Measurements from ENCODE around the gene RFK.
"Not testable (repeated sequence)": the region's sequence is repeated elsewhere in the genome, so short reads cannot be mapped to it uniquely, and the experiment has no call there.

RFK gene

DNA sequence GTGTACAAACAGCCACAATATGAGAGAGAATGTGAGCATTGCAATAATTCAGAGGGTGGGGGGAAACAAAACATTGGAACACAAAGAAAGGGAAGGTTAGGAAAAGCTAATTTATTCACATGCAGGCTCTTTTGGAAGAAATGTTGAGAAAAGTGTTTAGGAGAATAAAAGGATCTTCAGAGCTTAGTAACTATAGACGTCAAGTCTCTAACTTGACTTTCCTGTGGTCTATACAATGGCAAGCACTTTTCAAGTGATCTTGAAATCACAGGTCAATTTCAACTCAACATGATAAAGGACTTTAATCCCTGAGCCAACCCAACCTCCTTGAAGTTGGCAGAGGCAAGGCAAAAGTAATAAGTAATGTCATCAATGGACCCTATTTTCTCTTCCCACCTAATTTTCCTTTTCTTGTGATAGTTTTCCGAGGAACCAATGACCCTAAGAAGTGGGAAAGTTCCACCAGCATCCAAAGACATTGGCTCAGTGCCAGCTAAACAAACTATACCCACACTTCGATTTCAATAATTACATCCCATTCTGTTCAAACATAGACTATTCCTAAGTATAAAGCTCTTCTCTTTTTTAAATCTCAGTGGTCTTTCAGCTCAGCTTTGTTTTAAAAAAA lies 23.7 kb downstream of the RFK start:
- H3K27ac ChIP-seq: no peak overlapping the region
- no peak for TF ChIP-seq CTCF (conservative IDR thresholded peaks at IDR 0.05)
- no peak for TF ChIP-seq ZFX (IDR thresholded peaks at IDR 0.05)

DNA sequence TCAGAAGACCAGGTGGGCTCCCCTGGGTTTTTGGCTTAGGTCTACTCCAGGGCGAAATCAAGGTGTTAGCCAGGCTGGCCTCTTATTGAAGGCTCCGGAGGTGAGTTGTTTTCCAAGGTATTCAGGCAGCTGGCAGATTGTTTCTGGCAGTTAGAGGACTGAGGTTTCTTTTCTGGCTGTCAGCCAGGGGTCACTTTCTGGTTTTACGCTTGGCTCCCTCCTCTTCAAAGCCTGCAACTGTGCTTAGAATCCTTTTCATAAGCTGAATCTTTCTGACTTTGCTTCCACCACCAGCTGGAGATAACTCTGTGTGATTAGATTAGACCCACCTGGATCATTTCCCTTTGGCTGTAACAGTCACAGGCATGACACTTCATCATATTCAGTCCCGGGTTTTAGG lies 24.6 kb downstream of the RFK start:
- no peak overlapping the region for H3K27ac ChIP-seq
- TF ChIP-seq ZFX (IDR thresholded peaks at IDR 0.05) (no peak), CTCF (conservative IDR thresholded peaks at IDR 0.05) (no peak)

DNA sequence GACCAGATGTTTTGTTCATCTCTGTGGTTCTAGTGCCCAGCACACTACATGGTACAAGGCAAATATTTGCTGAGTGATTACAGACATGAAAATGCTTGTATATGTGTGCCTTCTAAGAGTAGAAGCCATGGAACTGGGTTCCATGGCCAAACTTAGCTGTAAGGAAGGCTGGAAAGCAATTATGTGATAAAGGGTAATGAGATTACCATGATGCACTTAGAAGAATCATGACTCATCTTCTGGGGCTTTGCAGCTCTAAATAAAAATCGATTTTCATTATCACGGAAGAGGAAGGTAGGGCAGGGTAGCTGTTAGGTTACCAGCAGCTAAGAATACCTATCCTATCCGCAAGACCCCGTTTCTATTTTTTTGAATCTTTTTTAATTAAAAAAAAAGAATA lies 28.0 kb downstream of the RFK start:
- TF ChIP-seq CTCF (conservative IDR thresholded peaks at IDR 0.05) (no peak), ZFX (IDR thresholded peaks at IDR 0.05) (no peak)
- no peak overlapping the region for H3K27ac ChIP-seq

- TF ChIP-seq ZFX (IDR thresholded peaks at IDR 0.05): no peak
- no peak for TF ChIP-seq CTCF (conservative IDR thresholded peaks at IDR 0.05)
- no peak overlapping the region for H3K27ac ChIP-seq
Observed at GRCh38 chr9:76365028-76365427, 29.2 kb downstream of the RFK start.

DNA sequence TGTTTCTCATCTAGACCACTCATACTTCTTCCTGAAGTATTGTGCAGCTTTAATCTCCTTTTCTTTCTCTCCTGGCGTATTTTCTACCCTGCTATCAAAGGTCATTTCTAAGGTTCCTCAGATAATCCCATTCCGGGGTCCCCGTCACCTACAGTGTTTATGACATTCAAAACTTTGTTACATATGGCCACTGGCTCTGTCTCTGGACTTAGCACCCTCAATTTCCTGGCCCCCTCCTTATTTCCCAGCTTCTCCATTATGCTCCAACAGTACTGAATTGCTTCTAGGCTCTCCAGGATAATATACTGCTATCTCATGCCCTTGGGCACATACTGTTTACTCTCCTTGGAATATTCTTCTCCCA lies 31.2 kb downstream of the RFK start:
- no peak for TF ChIP-seq ZFX (IDR thresholded peaks at IDR 0.05)
- TF ChIP-seq CTCF (conservative IDR thresholded peaks at IDR 0.05): no peak
- no peak overlapping the region for H3K27ac ChIP-seq

DNA sequence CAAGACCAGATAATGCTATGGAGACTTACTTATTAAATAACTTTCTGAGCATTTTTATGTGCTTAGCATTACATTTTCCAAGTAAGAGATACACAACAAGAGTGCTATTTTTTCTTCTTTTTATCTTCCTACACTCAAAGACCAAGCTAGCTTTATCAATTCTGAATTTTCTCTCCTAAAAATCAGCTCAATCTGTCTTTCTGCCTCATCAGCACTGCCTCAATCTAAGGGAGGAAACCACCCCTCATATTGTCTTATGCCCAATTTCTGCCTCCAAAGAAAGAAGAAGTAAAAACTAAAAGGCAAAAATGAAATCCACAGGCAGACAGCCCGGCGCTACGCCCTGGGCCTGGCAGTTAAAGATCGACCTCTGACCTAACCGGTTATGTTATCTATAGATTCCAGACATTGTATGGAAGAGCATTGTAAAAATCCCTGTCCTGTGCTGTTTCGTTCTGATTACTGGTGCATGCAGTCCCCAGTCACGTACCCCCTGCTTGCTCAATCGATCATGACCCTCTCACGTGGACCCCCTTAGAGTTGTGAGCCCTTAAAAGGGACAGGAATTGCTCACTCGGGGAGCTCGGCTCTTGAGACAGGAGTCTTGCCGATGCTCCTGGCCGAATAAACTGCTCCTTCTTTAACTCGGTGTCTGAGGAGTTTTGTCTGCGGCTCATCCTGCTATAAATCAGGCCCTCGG lies 31.7 kb downstream of the RFK start:
- H3K27ac ChIP-seq: not testable (repeated sequence)

DNA sequence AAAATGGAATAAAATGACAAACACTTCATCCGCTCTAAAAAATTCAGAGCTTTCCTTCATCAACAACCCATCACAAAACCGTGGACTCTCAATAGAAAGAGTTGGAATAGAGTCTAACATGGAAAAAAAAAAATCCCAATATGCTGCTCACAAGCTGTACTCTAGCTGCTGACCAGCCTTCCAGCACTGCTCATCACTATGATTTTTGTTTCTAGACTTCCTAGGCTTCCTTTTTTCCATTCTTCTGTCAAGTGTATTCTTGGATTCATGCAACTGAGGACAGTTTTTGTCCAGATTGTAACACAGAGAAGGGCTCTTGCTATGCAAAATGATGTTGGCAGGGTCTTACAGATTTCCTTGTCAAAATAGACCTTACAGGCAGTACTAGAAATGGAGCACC lies 34.5 kb downstream of the RFK start:
- H3K27ac ChIP-seq: no peak overlapping the region
- no peak for TF ChIP-seq CTCF (conservative IDR thresholded peaks at IDR 0.05)
- no peak for TF ChIP-seq ZFX (IDR thresholded peaks at IDR 0.05)

DNA sequence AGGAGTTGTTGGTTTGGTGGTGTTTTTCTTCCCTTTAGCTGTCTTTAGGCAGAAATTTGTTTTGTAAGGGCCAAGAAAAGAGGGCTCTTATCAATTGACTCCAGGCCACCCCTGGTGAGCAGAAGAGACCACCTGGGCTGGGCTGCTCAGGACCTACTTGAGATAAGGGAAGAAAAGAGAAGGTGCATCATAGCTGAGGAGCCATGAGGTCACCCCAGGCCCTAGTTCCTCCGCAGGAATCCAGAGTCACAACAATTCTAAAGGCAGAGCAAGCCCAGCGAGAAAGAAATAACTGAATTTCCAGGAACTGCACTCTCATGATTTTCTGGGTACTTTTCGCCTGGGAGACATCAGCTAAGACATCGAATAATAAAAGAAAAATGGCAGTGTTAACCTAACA lies 34.9 kb downstream of the RFK start:
- TF ChIP-seq ZFX (IDR thresholded peaks at IDR 0.05): no peak
- TF ChIP-seq CTCF (conservative IDR thresholded peaks at IDR 0.05): no peak
- H3K27ac ChIP-seq: no peak overlapping the region

Data from C4-2B (cell line).